Neural cell (in vitro differentiated cells): ENCODE data around the gene GPR158. TPM values are rescaled to one million over a fixed set of nuclear protein-coding genes. Genes with fewer than 3 reads are reported as not detected.

ENCODE experiments used
- H2AFZ ChIP-seq: fragments of 200-600, 300-800 bp; sonication (generic), shearing (Covaris generic); 2 replicates; pipeline ENCODE4 v1.6.0; 2014; ENCODE audit warnings: low read depth, mild to moderate bottlenecking, antibody characterized with exemption, low read length, moderate library complexity
- H3F3A ChIP-seq: fragments of 200-600 bp; shearing (Covaris generic); 2 replicates; pipeline ENCODE4 v1.6.1; 2016; ENCODE audit warnings: mild to moderate bottlenecking, moderate library complexity, mixed read lengths, antibody characterized with exemption, low read length; ENCODE audit not compliant: insufficient read depth, poor library complexity, severe bottlenecking
- H3K27ac ChIP-seq: fragments of 200-600, 300-800 bp; sonication (generic), shearing (Covaris generic); 2 replicates; pipeline ENCODE4 v1.5.1; 2014; ENCODE audit warnings: mild to moderate bottlenecking, low read length, moderate library complexity
- H3K27me3 ChIP-seq: fragments of 300-800, 200-600 bp; sonication (generic), shearing (Covaris generic); 2 replicates; pipeline ENCODE4 v1.6.0; 2014; ENCODE audit warnings: mild to moderate bottlenecking, low read depth, low read length, moderate library complexity; ENCODE audit not compliant: insufficient read depth
- H3K36me3 ChIP-seq: fragments of 300-800, 200-600 bp; sonication (generic), shearing (Covaris generic); 2 replicates; pipeline ENCODE4 v1.5.1; 2014; ENCODE audit warnings: mild to moderate bottlenecking, antibody characterized with exemption, low read length, moderate library complexity; ENCODE audit not compliant: insufficient read depth
- H3K4me2 ChIP-seq: fragments of 300-800, 200-600 bp; sonication (generic), shearing (Covaris generic); 2 replicates; pipeline ENCODE4 v1.6.0; 2014; ENCODE audit warnings: mild to moderate bottlenecking, low read length
- H3K4me3 ChIP-seq: fragments of 300-800, 200-600 bp; sonication (generic), shearing (Covaris generic); 2 replicates; pipeline ENCODE4 v1.5.1; 2014; ENCODE audit warnings: mild to moderate bottlenecking, low read length, moderate library complexity
- H3K79me2 ChIP-seq: fragments of 200-600 bp; shearing (Covaris generic); replicated peaks from 2 replicates; pipeline ENCODE4 v1.6.0; 2014; ENCODE audit warnings: mild to moderate bottlenecking, low read length, moderate library complexity; ENCODE audit not compliant: insufficient read depth
- H3K9ac ChIP-seq: fragments of 300-800, 200-600 bp; sonication (generic), shearing (Covaris generic); 2 replicates; pipeline ENCODE4 v1.6.1; 2016; ENCODE audit warnings: mild to moderate bottlenecking, low read length, mixed read lengths
- H3K9me2 ChIP-seq: fragments of 200-600 bp; shearing (Covaris generic); 2 replicates; pipeline ENCODE4 v1.6.1; 2016; ENCODE audit warnings: mild to moderate bottlenecking, low read length, mixed read lengths; ENCODE audit not compliant: insufficient read depth
- H3K9me3 ChIP-seq: fragments of 200-600, 300-800 bp; sonication (generic), shearing (Covaris generic); 2 replicates; pipeline ENCODE4 v1.6.1; 2016; ENCODE audit warnings: mild to moderate bottlenecking, mixed run types, low read length, moderate library complexity, mixed read lengths
- H4K20me1 ChIP-seq: fragments of 200-600 bp; shearing (Covaris generic); 2 replicates; pipeline ENCODE4 v1.6.1; 2016; ENCODE audit warnings: mild to moderate bottlenecking, mixed run types; ENCODE audit not compliant: insufficient read depth
- CTCF ChIP-seq: fragments of 450-650 bp; IDR thresholded peaks from 2 replicates; pipeline ENCODE4 v1.5.1; 2014; ENCODE audit warnings: antibody characterized with exemption, mild to moderate bottlenecking, moderate library complexity; ENCODE audit not compliant: poor library complexity, severe bottlenecking
- EP300 ChIP-seq: fragments of 450-650 bp; conservative IDR thresholded peaks from 2 replicates; pipeline ENCODE4 v1.6.1; 2014; ENCODE audit warnings: antibody characterized with exemption, mild to moderate bottlenecking, moderate library complexity; ENCODE audit not compliant: poor library complexity, severe bottlenecking
- EZH2 ChIP-seq: fragments of 200-600, 300-800 bp; shearing (Covaris generic), sonication (generic); IDR thresholded peaks from 2 replicates; pipeline ENCODE4 v1.6.1; 2014; ENCODE audit warnings: antibody characterized with exemption, low read length, borderline replicate concordance, mild to moderate bottlenecking; ENCODE audit not compliant: insufficient read depth, poor library complexity, severe bottlenecking
- MXI1 ChIP-seq: fragments of 450-650 bp; conservative IDR thresholded peaks from 2 replicates; pipeline ENCODE4 v1.6.1; 2014; ENCODE audit warnings: antibody characterized with exemption, mild to moderate bottlenecking; ENCODE audit not compliant: poor library complexity, severe bottlenecking
- POLR2AphosphoS5 ChIP-seq: IDR thresholded peaks from 2 replicates; pipeline ENCODE4 v1.6.1; 2012
- RAD21 ChIP-seq: fragments of 450-650 bp; conservative IDR thresholded peaks from 2 replicates; pipeline ENCODE4 v1.6.1; 2014; ENCODE audit warnings: antibody characterized with exemption, mild to moderate bottlenecking, moderate library complexity
- REST ChIP-seq: IDR thresholded peaks from 2 replicates; pipeline ENCODE4 v1.6.1; 2012; ENCODE audit warnings: borderline replicate concordance
- SMC3 ChIP-seq: fragments of 450-650 bp; conservative IDR thresholded peaks from 2 replicates; pipeline ENCODE4 v1.6.1; 2014; ENCODE audit warnings: antibody characterized with exemption, mild to moderate bottlenecking, moderate library complexity; ENCODE audit not compliant: poor library complexity
- TAF1 ChIP-seq: IDR thresholded peaks from 2 replicates; pipeline ENCODE4 v1.6.1; 2012; ENCODE audit warnings: low read depth
- polyA plus RNA-seq: library from polyadenylated mRNA; depleted of rRNA; stranded (reverse); fragments of >200 nt; gene quantifications from 2 replicates; pipeline ENCODE4 v1.2.3, GENCODE V29; 2014

Gene GPR158
- polyA plus RNA-seq, 1 donor from 2014 or later = 2.1 TPM

GRCh38 chr10:25384618-25385017, 209.8 kb downstream of the GPR158 start:
- H3K36me3 ChIP-seq = no peaks in the 10 kb centered on the region
- H4K20me1 ChIP-seq = no peaks in the 10 kb centered on the region
- no peak for TF ChIP-seq EP300
- no peak for TF ChIP-seq EZH2
- no peak for TF ChIP-seq RAD21
- no peak overlapping the region for H3K4me3 ChIP-seq
- H3K9ac ChIP-seq = no peak overlapping the region
- no peak overlapping the region for H2AFZ ChIP-seq
- H3F3A ChIP-seq = no peaks in the 10 kb centered on the region
- no peaks in the 10 kb centered on the region for H3K27me3 ChIP-seq
- no peak overlapping the region for H3K4me2 ChIP-seq
- H3K9me2 ChIP-seq = no peaks in the 10 kb centered on the region
- H3K9me3 ChIP-seq = no peaks in the 10 kb centered on the region
- H3K27ac ChIP-seq = no peak overlapping the region
- H3K79me2 ChIP-seq = no peaks in the 10 kb centered on the region

- no peaks in the 10 kb centered on the region for H3K79me2 ChIP-seq
- peaks cover 5% of the 10 kb centered on the region for H3K9me3 ChIP-seq
- no peak overlapping the region for H3K27ac ChIP-seq
- H3K36me3 ChIP-seq = no peaks in the 10 kb centered on the region
- no peaks in the 10 kb centered on the region for H3F3A ChIP-seq
- TF ChIP-seq EP300 (no peak), RAD21 (no peak), TAF1 (no peak), POLR2AphosphoS5 (no peak), CTCF (no peak), MXI1 (no peak), REST (no peak), SMC3 (no peak), EZH2 (no peak)
- no peaks in the 10 kb centered on the region for H4K20me1 ChIP-seq
- no peak overlapping the region for H3K4me3 ChIP-seq
- H3K4me2 ChIP-seq = no peak overlapping the region
- H3K9me2 ChIP-seq = no peaks in the 10 kb centered on the region
- H3K9ac ChIP-seq = no peak overlapping the region
- H2AFZ ChIP-seq = no peak overlapping the region
- no peaks in the 10 kb centered on the region for H3K27me3 ChIP-seq
These were observed 213.5 kb downstream of the GPR158 start for GRCh38 chr10:25388188-25388861.
